ENCODE data around the gene RHOU.

RHOU gene

GRCh38 chr1:228781161-228781808 lies 46.0 kb downstream of the RHOU start:
- H3K4me3 ChIP-seq = no peak overlapping the region

GRCh38 chr1:228781809-228782661 lies 46.8 kb downstream of the RHOU start:
- peak overlapping the region in 1 of 21 experiments; percentile 38 for H3K27ac ChIP-seq
- H3K4me3 ChIP-seq = no peak overlapping the region

More at GRCh38 chr1:228781161-228781808, 46.0 kb downstream of the RHOU start:
- peak overlapping the region in 1 of 21 experiments; percentile 38 for H3K27ac ChIP-seq

GRCh38 chr1:228782662-228783417 lies 47.6 kb downstream of the RHOU start:
- H3K4me3 ChIP-seq = no peak overlapping the region
- peak overlapping the region in 1 of 21 experiments; percentile 38 for H3K27ac ChIP-seq

- Histone ChIP-seq H3K4me3 (no peak overlapping the region), H3K27ac (no peak overlapping the region)
These were observed 48.2 kb downstream of the RHOU start for GRCh38 chr1:228783418-228784040.

GRCh38 chr1:228784181-228784580 lies 48.9 kb downstream of the RHOU start:
- Histone ChIP-seq H3K4me3 (no peak overlapping the region), H3K27ac (no peak overlapping the region)

- Histone ChIP-seq H3K4me3 (no peak overlapping the region), H3K27ac (no peak overlapping the region)
These were observed 50.4 kb downstream of the RHOU start for GRCh38 chr1:228785366-228786330.

- no peak overlapping the region for H3K27ac ChIP-seq
- no peak overlapping the region for H3K4me3 ChIP-seq
These were observed 51.3 kb downstream of the RHOU start for GRCh38 chr1:228786361-228787129.

- no peak overlapping the region for H3K4me3 ChIP-seq
- H3K27ac ChIP-seq = no peak overlapping the region
These were observed 56.5 kb downstream of the RHOU start for GRCh38 chr1:228791791-228792190.

GRCh38 chr1:228792601-228793000 lies 57.3 kb downstream of the RHOU start:
- H3K27ac ChIP-seq = peak overlapping the region in 2 of 21 experiments; percentile 11 to 59

GRCh38 chr1:228793032-228793431 lies 57.8 kb downstream of the RHOU start:
- no peak overlapping the region for H3K4me3 ChIP-seq
- peak overlapping the region in 3 of 21 experiments; percentile 2 to 59 (median 11) for H3K27ac ChIP-seq

More at GRCh38 chr1:228792601-228793000, 57.3 kb downstream of the RHOU start:
- no peak overlapping the region for H3K4me3 ChIP-seq

GRCh38 chr1:228794173-228794572 lies 58.9 kb downstream of the RHOU start:
- Histone ChIP-seq H3K27ac (peak overlapping the region in 1 of 21 experiments; percentile 58), H3K4me3 (no peak overlapping the region)

- no peak overlapping the region for H3K4me3 ChIP-seq
- H3K27ac ChIP-seq = peak overlapping the region in 1 of 21 experiments; percentile 58
These were observed 59.5 kb downstream of the RHOU start for GRCh38 chr1:228794810-228795209.

GRCh38 chr1:228795596-228795995 lies 60.3 kb downstream of the RHOU start:
- H3K27ac ChIP-seq = no peak overlapping the region
- no peak overlapping the region for H3K4me3 ChIP-seq
